Activated CD4-positive, alpha-beta T cell treated with anti-CD3 and anti-CD28 coated beads, Interleukin-2, amount 50 U/mL, for 4 hours (primary cell): Measurements from ENCODE around the gene TTBK1.

Source experiments
- DNase-seq, 2 experiments: peaks; one replicate each; pipeline ENCODE4 v3.0.0-alpha.2; 2020

TTBK1 gene

GRCh38 chr6:43242908-43243663 is at the start of gene TTBK1:
Gene TTBK1 (plus strand): TSS chr6:43243481. CDS start chr6:43246661, 3,180 bp downstream.
- DNase-seq = no peak

GRCh38 chr6:43193929-43194328 is 49.4 kb upstream of the TTBK1 start:
- no peak for DNase-seq

- DNase-seq = no peak
These were observed 46.9 kb upstream of the TTBK1 start for GRCh38 chr6:43196337-43196736.

- DNase-seq = no peak
These were observed 43.4 kb upstream of the TTBK1 start for GRCh38 chr6:43199912-43200311.

- DNase-seq = no peak
These were observed 42.7 kb upstream of the TTBK1 start for GRCh38 chr6:43200541-43200940.

- no peak for DNase-seq
These were observed 40.8 kb upstream of the TTBK1 start for GRCh38 chr6:43202451-43202850.

GRCh38 chr6:43203029-43203717 is 40.1 kb upstream of the TTBK1 start:
- DNase-seq = no peak

- DNase-seq = no peak
These were observed 39.6 kb upstream of the TTBK1 start for GRCh38 chr6:43203718-43204095.

- DNase-seq = no peak
These were observed 38.8 kb upstream of the TTBK1 start for GRCh38 chr6:43204271-43205105.

- no peak for DNase-seq
These were observed 37.4 kb upstream of the TTBK1 start for GRCh38 chr6:43205849-43206248.

- DNase-seq = no peak
These were observed 36.0 kb upstream of the TTBK1 start for GRCh38 chr6:43207286-43207685.

GRCh38 chr6:43211955-43212354 is 31.3 kb upstream of the TTBK1 start:
- DNase-seq = no peak

- DNase-seq = no peak
These were observed 29.9 kb upstream of the TTBK1 start for GRCh38 chr6:43213431-43213830.

- no peak for DNase-seq
These were observed 28.2 kb upstream of the TTBK1 start for GRCh38 chr6:43215066-43215465.

GRCh38 chr6:43216200-43216599 is 27.1 kb upstream of the TTBK1 start:
- no peak for DNase-seq

- no peak for DNase-seq
These were observed 25.9 kb upstream of the TTBK1 start for GRCh38 chr6:43217351-43217750.

- DNase-seq = no peak
These were observed 24.2 kb upstream of the TTBK1 start for GRCh38 chr6:43219119-43219518.

GRCh38 chr6:43219814-43220213 is 23.5 kb upstream of the TTBK1 start:
- no peak for DNase-seq

- no peak for DNase-seq
These were observed 22.8 kb upstream of the TTBK1 start for GRCh38 chr6:43220439-43220951.

GRCh38 chr6:43221046-43221972 is 22.0 kb upstream of the TTBK1 start:
- no peak for DNase-seq

GRCh38 chr6:43222418-43223059 is 20.7 kb upstream of the TTBK1 start:
- DNase-seq = no peak

GRCh38 chr6:43223175-43223574 is 20.1 kb upstream of the TTBK1 start:
- no peak for DNase-seq
